K562 (cell line): ENCODE data around the gene SERINC3. TPM values are rescaled to one million over a fixed set of nuclear protein-coding genes. Genes with fewer than 3 reads are reported as not detected.

ENCODE experiments used
- ATAC-seq: fragments of 200-7000 bp; cut with Tn5 transposase; 3 replicates; pipeline ENCODE4 v1.9.1; 2020; ENCODE audit warnings: moderate library complexity
- BruUV-seq: library from RNA; stranded (reverse); fragments of 400-500 nt; replicated peaks from 2 replicates; lab custom pipeline; 2021; lab: Mats Ljungman, UMichigan
- CTCF ChIA-PET: fragments of 300-600 bp; formaldehyde crosslinking; extraction: SDS; loops from one replicate; lab custom pipeline; 2021; ENCODE audit warnings: low intra/inter-chr PET ratio; lab: Yijun Ruan, JAX
- POLR2A ChIA-PET: fragments of 300-600, 350-650 bp; sonication (Branson Sonifier 250); formaldehyde crosslinking; extraction: SDS; loops from one replicate; lab custom pipeline; 2021; ENCODE audit warnings: antibody characterized with exemption, inconsistent platforms; lab: Yijun Ruan, JAX
- DNase-seq, 4 experiments: peaks; one replicate each; pipeline versions ENCODE4 v3.0.0 to v3.0.0-alpha.2; 2011 to 2018; ENCODE audit warnings: low spot score in 3 of 4, mixed read lengths in 3 of 4; ENCODE audit errors: extremely low read depth in 1 of 4
- FAIRE-seq: peaks from 2 replicates; lab custom pipeline; 2011; peaks lifted over from hg19 to GRCh38; lab: Jason Lieb, UNC
- H2AFZ ChIP-seq: 2 replicates; pipeline ENCODE4 v1.6.0; 2011; ENCODE audit warnings: low read depth, low read length, control low read depth, inconsistent platforms
- H3K27ac ChIP-seq: fragments of 200-600 bp; 3 replicates; pipeline ENCODE4 v1.8.0; 2011; ENCODE audit warnings: low read depth, mild to moderate bottlenecking, control low read depth, inconsistent platforms, low read length, moderate library complexity, mixed read lengths; ENCODE audit errors: extremely low read depth
- H3K27me3 ChIP-seq, 2 experiments: fragments of 300-600 bp in 1 of 2; 2 replicates in 1 of 2; 3 replicates in 1 of 2; pipeline versions ENCODE4 v1.6.0 to v1.8.0; 2011; ENCODE audit warnings: inconsistent platforms in 2 of 2, low read length in 2 of 2, mild to moderate bottlenecking in 1 of 2, mixed read lengths in 1 of 2, moderate library complexity in 1 of 2; ENCODE audit not compliant: control insufficient read depth in 2 of 2, insufficient read depth in 2 of 2
- H3K36me3 ChIP-seq: fragments of 300-600 bp; 3 replicates; pipeline ENCODE4 v1.8.0; 2011; ENCODE audit warnings: mild to moderate bottlenecking, low read length, inconsistent platforms; ENCODE audit not compliant: control insufficient read depth, insufficient read depth
- H3K4me1 ChIP-seq, 2 experiments: fragments of 200-600 bp in 1 of 2; replicated peaks in 1 of 2; 2 replicates in 1 of 2; 3 replicates in 1 of 2; pipeline versions ENCODE4 v1.5.1 to v1.8.0; 2011; ENCODE audit warnings: inconsistent platforms in 2 of 2, low read length in 2 of 2, mild to moderate bottlenecking in 1 of 2, mixed read lengths in 1 of 2, moderate library complexity in 1 of 2; ENCODE audit not compliant: control insufficient read depth in 2 of 2, insufficient read depth in 2 of 2
- H3K4me2 ChIP-seq: 2 replicates; pipeline ENCODE4 v1.6.1; 2011; ENCODE audit warnings: low read length, control low read depth, inconsistent platforms, mixed read lengths; ENCODE audit not compliant: insufficient read depth
- H3K4me3 ChIP-seq: fragments of 200-600 bp; sonication (generic), shearing (Covaris generic); 2 replicates; pipeline ENCODE4 v1.5.1; 2016; ENCODE audit warnings: control low read depth, inconsistent platforms
- H3K79me2 ChIP-seq: fragments of 200-600 bp; 3 replicates; pipeline ENCODE4 v1.8.0; 2011; ENCODE audit warnings: low read length, inconsistent platforms; ENCODE audit not compliant: control insufficient read depth, insufficient read depth
- H3K9ac ChIP-seq, 2 experiments: 2 replicates each; pipeline versions ENCODE4 v1.6.0 to v1.6.1; 2011; ENCODE audit warnings: low read depth in 2 of 2, low read length in 2 of 2, control low read depth in 1 of 2, inconsistent platforms in 1 of 2, mild to moderate bottlenecking in 1 of 2, mixed read lengths in 1 of 2; ENCODE audit not compliant: insufficient read depth in 1 of 2
- H3K9me1 ChIP-seq: one replicate; pipeline ENCODE4 v1.6.0; 2011; ENCODE audit warnings: inconsistent platforms, mild to moderate bottlenecking, low read length, moderate library complexity; ENCODE audit not compliant: control insufficient read depth, insufficient read depth
- H3K9me3 ChIP-seq: replicated peaks from 2 replicates; pipeline ENCODE4 v1.5.1; 2011; ENCODE audit warnings: low read depth, low read length, inconsistent platforms; ENCODE audit not compliant: control insufficient read depth, insufficient read depth
- H4K20me1 ChIP-seq: replicated peaks from 2 replicates; pipeline ENCODE4 v1.6.1; 2011; ENCODE audit warnings: low read length, inconsistent platforms, mixed read lengths; ENCODE audit not compliant: control insufficient read depth, insufficient read depth
- GTF3C2 ChIP-seq: IDR thresholded peaks from 3 replicates; pipeline ENCODE4 v1.6.1; 2011; ENCODE audit warnings: borderline replicate concordance, mild to moderate bottlenecking, moderate library complexity; ENCODE audit not compliant: insufficient read length; ENCODE audit errors: extremely low read depth
- HDGF ChIP-seq: fragments of 450-650 bp; IDR thresholded peaks from 2 replicates; pipeline ENCODE4 v1.6.1; 2016
- NFRKB ChIP-seq: fragments of 450-650 bp; IDR thresholded peaks from 2 replicates; pipeline ENCODE4 v1.6.1; 2016; ENCODE audit warnings: low read depth
- ZBTB12 ChIP-seq: fragments of 250-450 bp; sonication (Bioruptor Pico); IDR thresholded peaks from 2 replicates; pipeline ENCODE4 v1.4.0; 2020
- ZNF174 ChIP-seq: fragments of 250-450 bp; sonication (Bioruptor Pico); IDR thresholded peaks from 2 replicates; pipeline ENCODE4 v1.4.0; 2020; ENCODE audit warnings: mild to moderate bottlenecking
- ZNF3 ChIP-seq: fragments of 250-450 bp; sonication (Bioruptor Pico); IDR thresholded peaks from 2 replicates; pipeline ENCODE4 v1.5.0; 2021; ENCODE audit warnings: mild to moderate bottlenecking, moderate library complexity
- WGBS: fragments of 100-300 bp; shearing (Covaris generic); methylation state at CpG from one replicate; pipeline ENCODE4 v1.1.6; 2016; ENCODE audit warnings: low coverage, mixed read lengths; ENCODE audit not compliant: insufficient coverage; ENCODE audit errors: missing lambda C conversion rate; 5-methylcytosine and 5-hydroxymethylcytosine counted together
- in situ Hi-C: fragments of 300-500 bp; cut with MboI; formaldehyde crosslinking; loops from 4 replicates; pipeline ENCODE4 v1.15.0; 2018; ENCODE audit warnings: inconsistent platforms, mixed read lengths
- intact Hi-C: fragments of 100-400 bp; cut with micrococcal nuclease; formaldehyde crosslinking; loops from 2 replicates; pipeline ENCODE4 v1.14.2; 2022
- polyA plus RNA-seq, 8 experiments: library from polyadenylated mRNA; depleted of rRNA in 4 of 8; stranded (reverse) in 5 of 8; unstranded in 3 of 8; fragments of >200 nt; fragmentation: Nextera tagmentation in 2 of 8; fragmentation: Illumina TruSeq in 1 of 8; extraction: Ambion mirVana in 2 of 8; extraction: Trizol in 1 of 8; gene quantifications; 2 replicates each; pipeline versions ENCODE4 v1.2.1 to v1.2.3, GENCODE V29; 2011 to 2014; ENCODE audit warnings: inconsistent platforms in 1 of 8, missing spikeins in 1 of 8
- total RNA-seq, 7 experiments: library from RNA; depleted of rRNA in 6 of 7; stranded (reverse); fragments of >200 nt in 6 of 7; fragmentation: Illumina TruSeq in 2 of 7; extraction: Trizol in 2 of 7; gene quantifications; 2 replicates each; pipeline versions ENCODE4 v1.2.1 to v1.2.3, GENCODE V29; 2011 to 2021; ENCODE audit warnings: low replicate concordance in 1 of 7

The SERINC3 gene
- total and polyA plus RNA-seq, 9 of the 15 experiments (the other 6 are each of a cell fraction or from before 2014, with no cell fraction given): 24.7 to 107 (median 48.8) TPM

GRCh38 chr20:44461803-44462174 lies 60.1 kb downstream of the SERINC3 start:
- 3% methylated on average over 5 of the region's 5 CpGs for WGBS
- H2AFZ ChIP-seq: no peak overlapping the region
- intact Hi-C loops (loop anchor here (1.0 to 10.0 kb wide), 3 partner anchors 73 to 347 kb away; no protein-coding TSS in a partner anchor), in situ Hi-C loops (loop anchor here (5.0 to 10.0 kb wide), 2 partner anchors 74 to 247 kb away; partner anchors contain the start of gene OSER1)
- no peaks in the 10 kb centered on the region for H3K9me3 ChIP-seq
- DNase-seq: no peak
- no TSS peak for BruUV-seq
- H3K27ac ChIP-seq: no peak overlapping the region
- H3K4me1 ChIP-seq: peaks cover 0 to 4% of the 10 kb centered on the region in 2 experiments; a peak in 2 of 5 replicates
- no peak overlapping the region for H3K4me3 ChIP-seq
- ChIA-PET POLR2A (interaction anchor here (0.5 to 1.6 kb wide), 3 partner anchors 9 to 1005 kb away, joined by 3 to 5 read pairs (median 3); no protein-coding TSS in a partner anchor), CTCF (interaction anchor here (1.3 to 6.2 kb wide), 3 partner anchors 74 to 244 kb away, joined by 8 to 54 read pairs (median 10); no protein-coding TSS in a partner anchor)
- no peak overlapping the region for H3K4me2 ChIP-seq
- peaks cover 7 to 33% of the 10 kb centered on the region in 2 experiments; a peak in 4 of 5 replicates for H3K27me3 ChIP-seq
- FAIRE-seq: no peak
- no peaks in the 10 kb centered on the region for H3K36me3 ChIP-seq
- TF ChIP-seq HDGF (no peak), ZBTB12 (CRISPR knock-in tag) (no peak), GTF3C2 (no peak), NFRKB (no peak), ZNF3 (CRISPR knock-in tag) (no peak), ZNF174 (CRISPR knock-in tag) (no peak)
- H3K9me1 ChIP-seq: no peaks in the 10 kb centered on the region
- no peak overlapping the region for H3K9ac ChIP-seq
- no peaks in the 10 kb centered on the region for H4K20me1 ChIP-seq
- no peaks in the 10 kb centered on the region for H3K79me2 ChIP-seq
- no peak for ATAC-seq
